PFSK-1 (cell line): Measurements from ENCODE around the gene DNAI4.

Experiments
- POLR2AphosphoS5 ChIP-seq: IDR thresholded peaks from 2 replicates; pipeline ENCODE4 v1.6.1; 2012; ENCODE audit warnings: low read depth, mild to moderate bottlenecking, control low read depth, low read length, moderate library complexity
- TAF1 ChIP-seq: IDR thresholded peaks from 2 replicates; pipeline ENCODE4 v1.6.1; 2012; ENCODE audit warnings: low read length, control low read depth, borderline replicate concordance; ENCODE audit not compliant: insufficient read depth

GRCh38 chr1:66968574-66968973, 43.9 kb upstream of the DNAI4 start:
- TF ChIP-seq TAF1: no peak
- TF ChIP-seq POLR2AphosphoS5: no peak
